ENCODE results near the gene URAD. TPM values are rescaled to one million over a fixed set of nuclear protein-coding genes. Genes with fewer than 3 reads are reported as not detected.
"Not testable (repeated sequence)": the region's sequence is repeated elsewhere in the genome, so short reads cannot be mapped to it uniquely, and the experiment has no call there.

URAD gene, protein sequence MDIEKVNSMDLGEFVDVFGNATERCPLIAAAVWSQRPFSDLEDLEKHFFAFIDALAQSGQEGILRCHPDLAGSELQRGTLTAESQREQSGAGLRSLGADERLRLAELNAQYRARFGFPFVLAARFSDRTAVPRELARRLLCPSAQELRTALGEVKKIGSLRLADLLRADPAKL
- total RNA-seq: not detected
- long read RNA-seq: 0 reads

DNA sequence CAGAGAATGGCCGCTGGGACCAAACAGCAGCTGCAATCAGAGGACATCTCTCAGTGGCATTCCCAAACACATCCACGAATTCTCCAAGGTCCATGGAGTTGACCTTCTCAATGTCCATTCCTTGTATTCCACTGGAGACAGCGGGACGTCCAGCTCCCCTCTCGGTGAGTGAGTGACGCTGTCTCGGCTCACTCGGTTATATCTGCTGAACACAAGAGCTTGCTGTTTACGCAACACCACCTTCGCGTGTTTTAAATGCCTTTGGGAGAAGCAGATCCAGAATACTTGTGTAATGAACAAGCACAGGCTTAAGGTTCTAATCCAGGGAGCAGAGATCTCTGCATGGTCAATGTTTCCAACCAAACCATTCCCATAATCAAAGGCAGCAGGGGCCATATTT is at the start of gene URAD:
URAD (minus strand) TSS at position 174 of the 400 bp plus-strand sequence; CDS start at position 118, 56 bp downstream.
- ATAC-seq (peak in 1 of 2 donors; percentile 61), DNase-seq (no peak)
- intact Hi-C loops (cut with DNase I): loop anchor here (5.0 kb wide), 1 partner anchor 156 kb away; no protein-coding TSS in a partner anchor
- H3K27ac ChIP-seq: no peak within 1 kb of the TSS
- H3K4me3 ChIP-seq: no peak within 1 kb of the TSS
- TF ChIP-seq, protein P1, sequence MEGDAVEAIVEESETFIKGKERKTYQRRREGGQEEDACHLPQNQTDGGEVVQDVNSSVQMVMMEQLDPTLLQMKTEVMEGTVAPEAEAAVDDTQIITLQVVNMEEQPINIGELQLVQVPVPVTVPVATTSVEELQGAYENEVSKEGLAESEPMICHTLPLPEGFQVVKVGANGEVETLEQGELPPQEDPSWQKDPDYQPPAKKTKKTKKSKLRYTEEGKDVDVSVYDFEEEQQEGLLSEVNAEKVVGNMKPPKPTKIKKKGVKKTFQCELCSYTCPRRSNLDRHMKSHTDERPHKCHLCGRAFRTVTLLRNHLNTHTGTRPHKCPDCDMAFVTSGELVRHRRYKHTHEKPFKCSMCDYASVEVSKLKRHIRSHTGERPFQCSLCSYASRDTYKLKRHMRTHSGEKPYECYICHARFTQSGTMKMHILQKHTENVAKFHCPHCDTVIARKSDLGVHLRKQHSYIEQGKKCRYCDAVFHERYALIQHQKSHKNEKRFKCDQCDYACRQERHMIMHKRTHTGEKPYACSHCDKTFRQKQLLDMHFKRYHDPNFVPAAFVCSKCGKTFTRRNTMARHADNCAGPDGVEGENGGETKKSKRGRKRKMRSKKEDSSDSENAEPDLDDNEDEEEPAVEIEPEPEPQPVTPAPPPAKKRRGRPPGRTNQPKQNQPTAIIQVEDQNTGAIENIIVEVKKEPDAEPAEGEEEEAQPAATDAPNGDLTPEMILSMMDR (IDR thresholded peaks at IDR 0.05): no peak
- H3K36me3 ChIP-seq: no peaks in the 10 kb centered on the region
- H3K27me3 ChIP-seq (ENCODE audit: low read depth): peaks cover 48% of the 10 kb centered on the region
- H3K9me3 ChIP-seq: no peaks in the 10 kb centered on the region
- H3K4me1 ChIP-seq: no peaks in the 10 kb centered on the region

DNA sequence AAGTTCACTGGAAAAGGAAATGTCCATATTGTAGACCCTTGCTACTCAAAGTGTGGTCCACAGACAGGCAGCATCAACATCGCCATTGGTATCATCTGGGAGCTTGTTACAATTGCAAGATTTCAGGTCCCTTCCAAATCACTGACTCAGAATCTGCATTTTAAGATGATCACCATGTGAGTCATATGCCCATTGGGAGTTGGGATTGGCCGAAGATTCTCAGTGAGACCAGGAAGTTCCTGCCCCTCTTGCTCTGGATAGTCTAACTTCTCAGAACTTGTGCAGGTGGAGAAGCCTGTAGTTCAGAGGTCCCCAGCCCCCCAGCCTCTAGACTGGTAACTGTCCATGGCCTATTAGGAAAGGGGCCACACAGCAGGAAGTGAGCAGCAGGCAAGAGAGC is 48.9 kb upstream of the URAD start:
- Histone ChIP-seq H3K4me3 (no peak overlapping the region), H3K4me1 (peaks cover 11% of the 10 kb centered on the region), H3K27ac (no peak overlapping the region), H3K9me3 (no peaks in the 10 kb centered on the region), H3K27me3 (ENCODE audit: low read depth) (peaks cover 7% of the 10 kb centered on the region), H3K36me3 (no peaks in the 10 kb centered on the region)
- DNase-seq (no peak), ATAC-seq (no peak)
- TF ChIP-seq, protein P1 (IDR thresholded peaks at IDR 0.05): no peak
- intact Hi-C loops (cut with DNase I): no loop called here

DNA sequence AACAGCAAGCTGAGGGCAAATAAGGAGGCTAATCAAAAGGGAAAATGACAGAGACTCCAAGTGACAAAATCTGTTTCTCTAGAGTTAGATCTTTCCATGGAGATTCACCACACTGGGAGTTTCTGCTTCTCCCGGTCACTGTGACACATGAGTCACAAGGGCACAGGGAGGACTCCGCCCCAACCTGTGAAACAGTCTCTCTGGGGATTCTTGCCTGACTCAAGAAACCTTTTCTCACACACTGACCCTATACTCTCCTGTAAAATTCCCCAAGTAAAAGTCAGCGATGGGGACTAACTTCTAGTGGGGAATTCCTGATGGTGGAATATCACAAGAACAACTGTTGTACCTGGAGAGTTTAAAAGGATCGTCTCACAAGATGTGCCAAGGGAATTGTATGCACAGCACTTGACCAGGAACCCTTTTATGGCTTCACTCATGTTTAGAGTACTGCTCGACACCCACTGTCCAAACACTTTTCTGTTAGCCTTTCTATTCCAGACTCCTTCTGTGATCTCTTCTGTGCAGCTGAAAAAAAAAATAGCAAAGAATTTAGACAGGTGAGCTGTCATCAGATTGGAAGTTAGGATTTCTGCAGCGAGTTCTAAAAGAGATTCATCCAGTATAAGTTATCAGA is 46.8 kb upstream of the URAD start:
- TF ChIP-seq, protein P1 (IDR thresholded peaks at IDR 0.05): no peak
- Histone ChIP-seq H3K4me3 (no peak overlapping the region), H3K9me3 (no peaks in the 10 kb centered on the region), H3K27ac (no peak overlapping the region), H3K36me3 (no peaks in the 10 kb centered on the region), H3K27me3 (ENCODE audit: low read depth) (peaks cover 12% of the 10 kb centered on the region), H3K4me1 (peaks cover 11% of the 10 kb centered on the region)
- ATAC-seq (peak; percentile 55 to 78), DNase-seq (no peak)
- intact Hi-C loops (cut with DNase I): no loop called here

DNA sequence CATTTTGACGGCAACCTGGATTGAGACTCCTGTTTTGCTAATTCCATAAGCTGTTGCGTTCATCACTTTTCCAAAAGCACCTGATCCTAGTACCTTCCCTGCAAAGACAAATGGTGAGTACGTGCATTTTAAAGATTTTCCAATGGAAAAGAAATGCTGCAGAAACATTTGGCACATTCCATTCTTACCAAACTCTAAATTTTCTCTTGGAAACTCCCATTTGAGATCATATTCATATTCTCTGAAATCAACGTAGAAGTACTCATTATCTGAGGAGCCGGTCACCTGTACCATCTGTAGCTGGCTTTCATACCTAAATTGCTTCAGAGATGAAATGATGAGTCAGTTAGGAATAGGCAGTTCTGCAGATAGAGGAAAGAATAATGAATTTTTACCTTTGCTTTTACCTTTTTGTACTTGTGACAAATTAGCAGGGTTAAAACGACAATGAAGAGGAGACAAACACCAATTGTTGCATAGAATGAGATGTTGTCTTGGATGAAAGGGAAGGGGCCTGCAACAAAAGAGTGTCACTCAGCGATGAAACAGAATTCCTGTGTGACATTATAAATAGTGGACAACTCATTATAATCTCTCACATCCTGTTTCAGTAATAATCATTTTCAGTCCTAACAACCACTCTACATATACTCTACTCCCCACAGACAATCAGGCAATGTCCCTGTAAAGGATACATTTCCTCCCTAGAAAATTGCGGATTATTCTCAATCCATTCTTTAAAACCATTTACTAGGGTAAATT is 45.6 kb upstream of the URAD start:
- ATAC-seq (no peak), DNase-seq (no peak)
- TF ChIP-seq, protein P1 (IDR thresholded peaks at IDR 0.05): no peak
- H3K4me1 ChIP-seq: peaks cover 11% of the 10 kb centered on the region
- H3K9me3 ChIP-seq: no peaks in the 10 kb centered on the region
- intact Hi-C loops (cut with DNase I): no loop called here
- no peak overlapping the region for H3K27ac ChIP-seq
- peaks cover 12% of the 10 kb centered on the region for H3K27me3 ChIP-seq (ENCODE audit: low read depth)
- no peaks in the 10 kb centered on the region for H3K36me3 ChIP-seq
- no peak overlapping the region for H3K4me3 ChIP-seq

DNA sequence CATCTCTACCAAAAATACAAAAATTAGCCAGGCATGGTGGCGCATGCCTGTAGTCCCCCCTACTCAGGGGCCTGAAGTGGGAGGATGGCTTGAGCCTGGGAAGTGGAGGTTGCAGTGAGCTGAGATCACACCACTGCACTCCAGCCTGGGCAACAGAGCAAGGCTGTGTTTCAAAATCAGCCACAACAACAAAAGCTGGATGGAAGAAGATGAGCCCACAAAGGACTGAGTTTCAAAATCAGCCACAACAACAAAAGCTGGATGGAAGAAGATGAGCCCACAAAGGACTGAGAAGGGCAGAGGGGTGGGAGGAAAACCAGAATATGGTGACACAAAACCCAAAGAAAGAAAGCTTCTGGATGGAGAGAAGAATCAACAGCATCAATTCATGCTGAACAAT is 43.9 kb upstream of the URAD start:
- peaks cover 12% of the 10 kb centered on the region for H3K27me3 ChIP-seq (ENCODE audit: low read depth)
- ATAC-seq; intact Hi-C loops (cut with DNase I); H3K27ac ChIP-seq; DNase-seq; H3K9me3 ChIP-seq; H3K36me3 ChIP-seq; H3K4me3 ChIP-seq: not testable (repeated sequence)
- peaks cover 11% of the 10 kb centered on the region for H3K4me1 ChIP-seq
